WERI-Rb-1 (cell line): Measurements from ENCODE around the gene CST5.
A peak's percentile ranks its signal among the peaks of the same experiment; 100 is the strongest.
"Not testable (repeated sequence)": the region's sequence is repeated elsewhere in the genome, so short reads cannot be mapped to it uniquely, and the experiment has no call there.

Source experiments
- DNase-seq: peaks from one replicate; pipeline ENCODE4 v3.0.0-alpha.2; 2020
- H3K27ac ChIP-seq: fragments of 250-450 bp; sonication (Bioruptor Pico); 2 replicates; pipeline ENCODE4 v1.5.1; 2020; ENCODE audit warnings: mild to moderate bottlenecking, moderate library complexity
- H3K27me3 ChIP-seq: fragments of 250-450 bp; sonication (Bioruptor Pico); 2 replicates; pipeline ENCODE4 v1.5.1; 2021; ENCODE audit warnings: mild to moderate bottlenecking, low read depth, moderate library complexity; ENCODE audit not compliant: insufficient read depth, severe bottlenecking
- H3K36me3 ChIP-seq: fragments of 250-450 bp; sonication (Bioruptor Pico); 2 replicates; pipeline ENCODE4 v1.5.1; 2020; ENCODE audit warnings: mild to moderate bottlenecking, moderate library complexity
- H3K4me3 ChIP-seq: 2 replicates; pipeline ENCODE4 v1.5.1; 2011; ENCODE audit warnings: low read depth, mild to moderate bottlenecking, control low read depth, low read length
- H3K9me3 ChIP-seq: fragments of 250-450 bp; sonication (Bioruptor Pico); 2 replicates; pipeline ENCODE4 v1.5.1; 2021; ENCODE audit warnings: mild to moderate bottlenecking, moderate library complexity; ENCODE audit not compliant: severe bottlenecking
- CTCF ChIP-seq: IDR thresholded peaks from 2 replicates; pipeline ENCODE4 v1.5.1; 2011; ENCODE audit warnings: low read depth, mild to moderate bottlenecking, control low read depth, inconsistent platforms, low read length

CST5 gene

GRCh38 chr20:23856226-23856625 is 23.3 kb downstream of the CST5 start:
- no peaks in the 10 kb centered on the region for H3K27me3 ChIP-seq
- TF ChIP-seq CTCF: no peak
- H3K4me3 ChIP-seq: no peak overlapping the region
- no peak overlapping the region for H3K27ac ChIP-seq
- no peaks in the 10 kb centered on the region for H3K9me3 ChIP-seq
- no peaks in the 10 kb centered on the region for H3K36me3 ChIP-seq
- DNase-seq: no peak

GRCh38 chr20:23841693-23842092 is 37.9 kb downstream of the CST5 start:
- DNase-seq: no peak
- H3K4me3 ChIP-seq: no peak overlapping the region
- no peaks in the 10 kb centered on the region for H3K9me3 ChIP-seq
- no peaks in the 10 kb centered on the region for H3K27me3 ChIP-seq
- no peak for TF ChIP-seq CTCF
- H3K36me3 ChIP-seq: no peaks in the 10 kb centered on the region
- no peak overlapping the region for H3K27ac ChIP-seq

DNA sequence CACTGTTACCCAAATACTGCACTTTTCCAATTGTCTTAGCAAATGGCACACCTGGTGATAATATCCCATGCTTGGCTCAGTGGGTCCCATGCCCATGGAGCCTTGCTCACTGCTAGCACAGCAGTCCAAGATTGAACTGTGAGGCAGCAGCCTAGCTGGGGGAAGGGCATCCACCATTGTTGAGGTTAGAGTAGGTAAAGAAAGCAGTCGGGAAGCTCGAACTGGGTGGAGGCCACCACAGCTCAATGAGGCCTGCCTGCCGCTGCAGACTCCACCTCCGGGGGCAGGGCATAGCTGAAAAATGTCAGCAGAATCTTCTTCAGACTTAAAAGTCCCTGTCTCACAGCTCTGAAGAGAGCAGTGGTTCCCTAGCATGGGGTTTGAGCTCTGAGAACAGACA is 43.8 kb downstream of the CST5 start:
- no peak for TF ChIP-seq CTCF
- Histone ChIP-seq H3K36me3 (no peaks in the 10 kb centered on the region), H3K27me3 (no peaks in the 10 kb centered on the region), H3K4me3 (no peak overlapping the region), H3K27ac (no peak overlapping the region), H3K9me3 (no peaks in the 10 kb centered on the region)
- no peak for DNase-seq

DNA sequence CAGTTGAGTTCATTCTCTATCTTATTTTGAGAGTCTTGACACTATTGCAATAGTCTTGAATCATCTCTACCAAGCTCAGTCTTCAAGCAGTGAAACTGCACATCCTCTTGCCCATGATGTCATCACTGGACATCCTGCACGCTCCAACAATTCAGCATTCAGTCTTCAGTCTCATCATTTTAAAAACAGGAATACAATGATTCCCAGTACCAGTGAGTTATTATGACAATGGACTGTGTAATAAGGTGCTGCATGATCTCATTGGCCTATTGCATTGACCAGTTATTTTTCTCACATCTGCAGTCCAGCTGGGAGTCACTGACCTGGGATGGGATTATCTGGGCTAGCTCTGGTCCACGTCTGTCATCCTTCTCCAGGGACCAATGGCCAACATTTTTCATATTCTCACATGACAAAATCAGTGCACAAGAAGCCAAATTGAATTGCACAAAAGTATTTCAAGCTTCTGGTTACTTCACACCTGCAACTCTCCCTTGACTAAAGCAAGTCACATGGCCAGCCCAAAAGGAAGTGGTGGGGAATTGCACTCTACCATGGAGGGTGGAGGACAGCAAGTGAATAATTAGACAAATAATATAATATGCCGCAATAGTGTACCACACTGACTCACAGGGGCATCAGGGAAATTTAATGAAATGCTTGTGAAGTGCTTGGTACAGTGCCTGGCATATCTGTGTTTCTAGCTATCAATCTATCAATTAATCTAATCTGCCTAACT is 46.6 kb downstream of the CST5 start:
- no peak for DNase-seq
- no peaks in the 10 kb centered on the region for H3K36me3 ChIP-seq

DNA sequence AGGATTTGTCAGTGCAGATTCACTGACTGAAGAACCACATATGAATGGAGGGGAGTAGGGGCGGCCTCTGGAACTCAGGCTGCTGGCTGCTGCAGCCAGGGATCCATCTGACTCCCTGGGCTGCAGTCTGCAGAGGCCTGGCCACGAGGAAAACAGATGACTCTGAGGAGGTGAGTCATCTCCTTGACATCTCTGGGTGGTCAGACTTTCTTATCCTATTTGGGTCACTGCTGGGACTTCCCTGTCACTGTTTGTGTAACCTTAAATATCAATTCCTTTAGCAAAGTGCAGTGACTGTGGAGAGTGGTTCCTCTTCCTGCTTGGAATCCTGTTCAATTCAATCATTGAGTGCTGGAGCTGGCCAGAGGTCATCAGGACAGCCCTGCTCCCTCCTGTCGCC is 47.6 kb downstream of the CST5 start:
- H3K4me3 ChIP-seq, H3K36me3 ChIP-seq, H3K27ac ChIP-seq, DNase-seq, H3K27me3 ChIP-seq, H3K9me3 ChIP-seq: not testable (repeated sequence)

More for the DNA sequence above, 46.6 kb downstream of the CST5 start:
- no peak overlapping the region for H3K27ac ChIP-seq
- H3K27me3 ChIP-seq: no peaks in the 10 kb centered on the region
- H3K4me3 ChIP-seq: no peak overlapping the region
- TF ChIP-seq CTCF: no peak
- no peaks in the 10 kb centered on the region for H3K9me3 ChIP-seq

GRCh38 chr20:23826541-23827021 is 53.0 kb downstream of the CST5 start, which contains the start of gene CST2:
Gene CST2 (minus strand): TSS chr20:23826729. CDS start chr20:23826660, 69 bp downstream.
- no peaks in the 10 kb centered on the region for H3K9me3 ChIP-seq
- no peaks in the 10 kb centered on the region for H3K36me3 ChIP-seq
- no peak for TF ChIP-seq CTCF
- H3K27ac ChIP-seq: no peak within 1 kb of the TSS
- H3K27me3 ChIP-seq: no peaks in the 10 kb centered on the region
- peak; percentile 35 for DNase-seq
- no peak within 1 kb of the TSS for H3K4me3 ChIP-seq
